Measurements from ENCODE around the gene CPA4.
"Not testable (repeated sequence)": the region's sequence is repeated elsewhere in the genome, so short reads cannot be mapped to it uniquely, and the experiment has no call there.

The CPA4 gene, protein sequence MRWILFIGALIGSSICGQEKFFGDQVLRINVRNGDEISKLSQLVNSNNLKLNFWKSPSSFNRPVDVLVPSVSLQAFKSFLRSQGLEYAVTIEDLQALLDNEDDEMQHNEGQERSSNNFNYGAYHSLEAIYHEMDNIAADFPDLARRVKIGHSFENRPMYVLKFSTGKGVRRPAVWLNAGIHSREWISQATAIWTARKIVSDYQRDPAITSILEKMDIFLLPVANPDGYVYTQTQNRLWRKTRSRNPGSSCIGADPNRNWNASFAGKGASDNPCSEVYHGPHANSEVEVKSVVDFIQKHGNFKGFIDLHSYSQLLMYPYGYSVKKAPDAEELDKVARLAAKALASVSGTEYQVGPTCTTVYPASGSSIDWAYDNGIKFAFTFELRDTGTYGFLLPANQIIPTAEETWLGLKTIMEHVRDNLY

DNA sequence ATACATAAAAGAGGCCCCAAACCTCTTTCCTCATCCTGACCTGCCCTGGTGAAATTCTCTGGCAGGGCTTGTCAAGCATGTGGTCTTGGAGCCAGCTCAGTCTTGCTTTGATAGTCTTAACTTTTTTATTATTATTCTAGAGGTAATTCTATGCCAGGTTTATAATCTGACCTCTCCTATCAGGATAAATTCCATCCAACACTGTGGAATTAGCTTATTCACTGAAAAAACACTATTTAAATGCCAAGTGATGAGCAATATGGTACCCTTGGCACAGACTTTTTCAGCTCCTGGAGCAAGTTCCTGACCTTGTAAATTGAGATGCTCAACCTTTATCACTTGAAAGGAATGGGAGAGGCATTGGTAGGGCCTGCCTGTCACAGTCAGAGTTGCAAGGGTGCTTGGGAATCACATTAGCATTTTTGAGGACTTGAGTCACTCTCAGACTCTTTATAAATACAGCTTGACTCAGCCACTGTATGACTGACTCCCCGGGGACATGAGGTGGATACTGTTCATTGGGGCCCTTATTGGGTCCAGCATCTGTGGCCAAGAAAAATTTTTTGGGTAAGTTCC, at the start of gene CPA4:
TSS of gene CPA4 (plus strand) at position 480 of the 576 bp plus-strand sequence. CDS start at position 500, 20 bp downstream.
- Histone ChIP-seq H3K27ac (ENCODE audit: low read length) (no peak within 1 kb of the TSS), H3K36me3 (ENCODE audit: control insufficient read depth, low read depth, low read length) (no peaks in the 10 kb centered on the region), H3K9ac (ENCODE audit: low read length) (no peak within 1 kb of the TSS), H3K27me3 (ENCODE audit: control insufficient read depth, insufficient read depth, low read length) (no peaks in the 10 kb centered on the region), H3K9me3 (ENCODE audit: control insufficient read depth, low read depth, low read length) (no peaks in the 10 kb centered on the region), H3K4me3 (ENCODE audit: low read length) (no peak within 1 kb of the TSS), H3K4me1 (ENCODE audit: control insufficient read depth, low read depth, low read length) (no peaks in the 10 kb centered on the region)

DNA sequence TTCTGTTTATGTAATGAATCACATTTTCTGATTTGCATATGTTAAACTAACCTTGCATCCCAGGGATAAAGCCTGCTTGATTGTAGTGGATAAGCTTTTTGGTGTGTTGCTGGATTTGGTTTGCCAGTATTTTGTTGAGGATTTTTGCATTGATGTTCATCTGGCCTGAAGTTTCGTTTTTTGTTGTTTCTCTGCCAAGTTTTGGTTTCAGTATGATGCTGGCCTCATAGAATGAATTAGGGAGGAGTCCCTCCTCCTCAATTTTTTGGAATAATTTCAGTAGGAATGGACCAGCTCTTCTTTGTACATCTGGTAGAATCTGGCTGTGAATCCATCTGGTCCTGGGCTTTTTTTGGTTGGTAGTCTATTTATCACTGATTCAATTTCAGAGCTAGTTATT, 49.5 kb upstream of the CPA4 start:
- H3K27ac ChIP-seq (ENCODE audit: low read length); H3K4me1 ChIP-seq (ENCODE audit: control insufficient read depth, low read depth, low read length); H3K36me3 ChIP-seq (ENCODE audit: control insufficient read depth, low read depth, low read length); H3K4me3 ChIP-seq (ENCODE audit: low read length); H3K27me3 ChIP-seq (ENCODE audit: control insufficient read depth, insufficient read depth, low read length); H3K9ac ChIP-seq (ENCODE audit: low read length); H3K9me3 ChIP-seq (ENCODE audit: control insufficient read depth, low read depth, low read length): not testable (repeated sequence)

DNA sequence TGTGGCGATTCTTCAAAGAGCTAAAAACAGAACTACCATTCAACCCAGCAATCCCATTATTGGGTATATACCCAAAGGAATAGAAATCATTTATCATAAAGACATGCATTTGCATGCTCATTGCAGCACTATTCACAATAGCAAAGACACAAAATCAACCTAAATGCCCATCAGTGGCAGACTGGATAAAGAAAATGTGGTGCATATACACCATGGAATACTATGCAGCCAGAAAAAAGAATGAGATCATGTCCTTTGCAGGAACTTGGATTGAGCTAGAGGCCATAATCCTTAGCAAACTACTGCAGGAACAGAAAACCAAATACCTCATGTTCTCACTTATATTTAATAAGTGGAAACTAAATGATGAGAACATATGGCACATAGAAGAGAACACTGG, 46.5 kb upstream of the CPA4 start:
- H3K4me3 ChIP-seq (ENCODE audit: low read length); H3K9me3 ChIP-seq (ENCODE audit: control insufficient read depth, low read depth, low read length); H3K27me3 ChIP-seq (ENCODE audit: control insufficient read depth, insufficient read depth, low read length); H3K36me3 ChIP-seq (ENCODE audit: control insufficient read depth, low read depth, low read length); H3K9ac ChIP-seq (ENCODE audit: low read length); H3K4me1 ChIP-seq (ENCODE audit: control insufficient read depth, low read depth, low read length); H3K27ac ChIP-seq (ENCODE audit: low read length): not testable (repeated sequence)

DNA sequence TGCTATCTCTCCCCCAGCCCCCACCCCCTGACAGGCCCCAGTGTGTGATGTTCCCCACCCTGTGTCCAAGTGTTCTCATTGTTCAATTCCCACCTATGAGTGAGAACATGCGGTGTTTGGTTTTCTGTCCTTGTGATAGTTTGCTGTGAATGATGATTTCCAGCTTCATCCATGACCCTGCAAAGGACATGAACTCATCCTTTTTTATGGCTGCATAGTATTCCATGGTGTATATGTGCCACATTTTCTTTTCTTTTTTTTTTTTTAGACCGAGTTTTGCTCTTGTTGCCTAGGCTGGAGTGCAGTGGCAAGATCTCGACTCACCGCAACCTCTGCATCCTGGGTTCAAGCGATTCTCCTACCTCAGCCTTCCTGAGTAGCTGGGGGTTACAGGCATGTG, 44.1 kb upstream of the CPA4 start:
- H3K4me3 ChIP-seq (ENCODE audit: low read length); H3K9ac ChIP-seq (ENCODE audit: low read length); H3K36me3 ChIP-seq (ENCODE audit: control insufficient read depth, low read depth, low read length); H3K27ac ChIP-seq (ENCODE audit: low read length); H3K4me1 ChIP-seq (ENCODE audit: control insufficient read depth, low read depth, low read length); H3K27me3 ChIP-seq (ENCODE audit: control insufficient read depth, insufficient read depth, low read length); H3K9me3 ChIP-seq (ENCODE audit: control insufficient read depth, low read depth, low read length): not testable (repeated sequence)

DNA sequence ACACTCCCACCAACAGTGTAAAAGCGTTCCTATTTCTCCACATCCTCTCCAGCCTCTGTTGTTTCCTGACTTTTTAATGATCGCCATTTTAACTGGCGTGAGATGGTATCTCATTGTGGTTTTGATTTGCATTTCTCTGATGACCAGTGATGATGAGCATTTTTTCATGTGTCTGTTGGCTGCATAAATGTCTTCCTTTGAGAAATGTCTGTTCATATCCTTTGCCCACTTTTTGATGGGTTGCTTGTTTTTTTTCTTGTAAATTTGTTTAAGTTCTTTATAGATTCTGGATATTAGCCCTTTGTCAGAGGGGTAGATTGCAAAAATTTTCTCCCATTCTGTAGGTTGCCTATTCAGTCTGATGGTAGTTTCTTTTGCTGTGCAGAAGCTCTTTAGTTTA, 43.3 kb upstream of the CPA4 start:
- H3K36me3 ChIP-seq (ENCODE audit: control insufficient read depth, low read depth, low read length); H3K27ac ChIP-seq (ENCODE audit: low read length); H3K9ac ChIP-seq (ENCODE audit: low read length); H3K4me1 ChIP-seq (ENCODE audit: control insufficient read depth, low read depth, low read length); H3K9me3 ChIP-seq (ENCODE audit: control insufficient read depth, low read depth, low read length); H3K27me3 ChIP-seq (ENCODE audit: control insufficient read depth, insufficient read depth, low read length); H3K4me3 ChIP-seq (ENCODE audit: low read length): not testable (repeated sequence)

DNA sequence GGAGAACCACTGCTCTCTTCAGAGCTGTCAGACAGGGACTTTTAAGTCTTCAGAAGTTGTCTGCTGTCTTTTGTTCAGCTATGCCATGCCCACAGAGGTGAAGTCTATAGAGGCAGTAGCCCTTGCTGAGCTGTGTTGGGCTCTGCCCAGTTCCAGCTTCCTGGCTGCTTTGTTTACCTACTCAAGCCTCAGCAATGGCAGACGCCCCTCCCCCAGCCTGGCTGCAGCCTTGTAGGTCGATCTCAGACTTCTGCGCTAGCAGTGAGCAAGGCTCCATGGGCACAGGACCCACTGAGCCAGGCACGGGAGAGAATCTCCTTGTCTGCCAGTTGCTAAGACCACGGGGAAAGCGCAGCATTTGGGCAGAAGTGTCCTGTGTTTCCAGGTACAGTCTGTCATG, 38.4 kb upstream of the CPA4 start:
- Histone ChIP-seq H3K27me3 (ENCODE audit: control insufficient read depth, insufficient read depth, low read length) (no peaks in the 10 kb centered on the region), H3K4me1 (ENCODE audit: control insufficient read depth, low read depth, low read length) (peaks cover 11% of the 10 kb centered on the region), H3K36me3 (ENCODE audit: control insufficient read depth, low read depth, low read length) (no peaks in the 10 kb centered on the region), H3K9me3 (ENCODE audit: control insufficient read depth, low read depth, low read length) (peaks cover 16% of the 10 kb centered on the region), H3K4me3 (ENCODE audit: low read length) (no peak overlapping the region), H3K9ac (ENCODE audit: low read length) (no peak overlapping the region), H3K27ac (ENCODE audit: low read length) (no peak overlapping the region)

DNA sequence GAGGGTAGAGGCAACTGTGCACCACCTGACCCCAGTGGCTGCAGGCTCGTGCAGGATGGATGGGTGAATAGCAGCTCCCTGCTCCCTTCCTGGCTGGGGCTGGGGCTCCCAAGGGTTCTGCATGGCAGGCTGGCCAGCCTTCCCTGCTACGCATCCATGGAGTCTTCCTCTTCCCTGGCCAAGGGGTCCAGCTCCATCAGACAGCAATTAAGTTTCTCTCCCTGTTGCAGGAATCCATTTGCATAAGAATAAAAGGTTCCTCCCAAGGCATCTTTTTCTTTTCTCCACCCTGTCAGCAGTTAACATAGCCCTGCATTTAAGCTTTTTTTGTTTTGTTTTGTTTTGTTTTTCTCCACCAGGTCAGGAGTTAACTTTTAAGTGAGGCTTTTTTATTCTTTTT, 36.3 kb upstream of the CPA4 start:
- Histone ChIP-seq H3K4me1 (ENCODE audit: control insufficient read depth, low read depth, low read length) (peaks cover 23% of the 10 kb centered on the region), H3K27me3 (ENCODE audit: control insufficient read depth, insufficient read depth, low read length) (no peaks in the 10 kb centered on the region), H3K36me3 (ENCODE audit: control insufficient read depth, low read depth, low read length) (no peaks in the 10 kb centered on the region), H3K4me3 (ENCODE audit: low read length) (peak overlapping the region; percentile 4), H3K27ac (ENCODE audit: low read length) (no peak overlapping the region), H3K9me3 (ENCODE audit: control insufficient read depth, low read depth, low read length) (peaks cover 16% of the 10 kb centered on the region), H3K9ac (ENCODE audit: low read length) (no peak overlapping the region)

DNA sequence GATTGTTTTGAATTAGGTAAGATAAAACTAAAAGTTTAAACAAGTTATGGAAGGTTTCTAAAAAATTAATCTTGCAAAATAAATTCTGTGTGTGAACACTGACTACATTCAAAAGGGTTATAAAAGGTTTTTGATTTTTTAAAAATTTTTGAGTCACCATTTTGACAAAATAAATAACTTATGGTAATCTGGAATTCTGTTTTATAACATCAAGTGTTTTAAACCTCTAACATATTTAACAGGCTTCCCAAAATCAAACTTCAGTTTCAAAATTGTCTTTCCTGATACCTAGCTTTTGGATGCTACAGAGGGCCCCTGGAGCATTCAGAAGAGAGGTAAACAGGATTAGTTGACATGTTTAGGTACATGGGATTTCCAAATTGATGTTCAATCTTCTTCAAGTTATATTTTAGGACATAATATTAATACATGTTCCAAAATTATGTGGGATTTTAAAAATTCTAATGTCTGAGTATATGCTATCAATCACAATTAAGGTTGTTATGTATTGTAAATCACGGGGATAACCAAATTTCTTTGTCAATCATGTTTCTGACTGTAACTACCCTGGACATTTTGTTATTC, 34.4 kb upstream of the CPA4 start:
- no peaks in the 10 kb centered on the region for H3K36me3 ChIP-seq (ENCODE audit: control insufficient read depth, low read depth, low read length)
- H3K27ac ChIP-seq (ENCODE audit: low read length): no peak overlapping the region
- H3K9ac ChIP-seq (ENCODE audit: low read length): no peak overlapping the region
- H3K4me3 ChIP-seq (ENCODE audit: low read length): no peak overlapping the region
- peaks cover 16% of the 10 kb centered on the region for H3K9me3 ChIP-seq (ENCODE audit: control insufficient read depth, low read depth, low read length)
- peaks cover 23% of the 10 kb centered on the region for H3K4me1 ChIP-seq (ENCODE audit: control insufficient read depth, low read depth, low read length)
- H3K27me3 ChIP-seq (ENCODE audit: control insufficient read depth, insufficient read depth, low read length): no peaks in the 10 kb centered on the region

DNA sequence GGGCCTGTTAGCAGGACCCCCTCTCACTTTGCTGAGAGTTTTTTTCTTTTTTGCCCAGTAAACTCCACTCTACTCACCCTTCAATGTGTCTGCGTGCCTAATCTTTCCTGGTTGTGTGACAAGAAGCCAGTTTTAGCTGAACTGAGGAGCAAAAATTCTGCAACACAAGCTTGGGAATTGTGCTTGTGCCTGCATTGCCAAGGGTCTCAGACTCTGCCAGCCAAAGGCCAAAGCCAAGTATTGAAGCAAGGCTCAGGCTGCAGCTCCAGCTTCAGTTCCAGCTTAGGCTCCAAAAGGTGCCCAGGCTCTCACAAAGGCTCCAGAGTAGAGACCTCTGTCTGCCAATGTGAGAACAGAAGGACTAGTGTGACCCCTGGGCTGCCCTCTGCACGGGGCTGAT, 30.5 kb upstream of the CPA4 start:
- H3K36me3 ChIP-seq (ENCODE audit: control insufficient read depth, low read depth, low read length): no peaks in the 10 kb centered on the region
- H3K9me3 ChIP-seq (ENCODE audit: control insufficient read depth, low read depth, low read length): peaks cover 16% of the 10 kb centered on the region
- H3K27ac ChIP-seq (ENCODE audit: low read length): no peak overlapping the region
- no peak overlapping the region for H3K4me3 ChIP-seq (ENCODE audit: low read length)
- no peaks in the 10 kb centered on the region for H3K27me3 ChIP-seq (ENCODE audit: control insufficient read depth, insufficient read depth, low read length)
- no peak overlapping the region for H3K9ac ChIP-seq (ENCODE audit: low read length)
- peaks cover 16% of the 10 kb centered on the region for H3K4me1 ChIP-seq (ENCODE audit: control insufficient read depth, low read depth, low read length)

DNA sequence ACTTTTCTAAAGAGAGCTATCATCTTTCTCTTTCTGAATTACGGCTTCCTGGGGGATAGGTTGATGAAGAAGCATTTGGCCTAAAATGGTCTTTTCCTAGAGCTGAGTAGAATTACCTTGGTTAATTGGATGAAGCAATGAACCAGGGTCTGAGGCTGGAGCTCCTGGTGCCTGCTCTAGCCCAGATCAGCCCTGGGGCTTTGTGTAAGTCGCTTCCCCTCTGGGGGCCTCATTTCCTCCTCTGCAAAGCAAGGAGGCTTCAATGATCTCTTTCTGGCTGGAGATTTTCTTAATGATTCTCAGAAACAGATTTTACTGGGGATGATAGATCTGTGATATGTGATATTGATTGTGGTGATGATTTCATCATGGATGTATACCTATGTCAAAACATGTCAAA, 29.8 kb upstream of the CPA4 start:
- no peak overlapping the region for H3K27ac ChIP-seq (ENCODE audit: low read length)
- no peak overlapping the region for H3K4me3 ChIP-seq (ENCODE audit: low read length)
- peaks cover 12% of the 10 kb centered on the region for H3K9me3 ChIP-seq (ENCODE audit: control insufficient read depth, low read depth, low read length)
- H3K27me3 ChIP-seq (ENCODE audit: control insufficient read depth, insufficient read depth, low read length): no peaks in the 10 kb centered on the region
- peaks cover 20% of the 10 kb centered on the region for H3K4me1 ChIP-seq (ENCODE audit: control insufficient read depth, low read depth, low read length)
- no peaks in the 10 kb centered on the region for H3K36me3 ChIP-seq (ENCODE audit: control insufficient read depth, low read depth, low read length)
- H3K9ac ChIP-seq (ENCODE audit: low read length): no peak overlapping the region

DNA sequence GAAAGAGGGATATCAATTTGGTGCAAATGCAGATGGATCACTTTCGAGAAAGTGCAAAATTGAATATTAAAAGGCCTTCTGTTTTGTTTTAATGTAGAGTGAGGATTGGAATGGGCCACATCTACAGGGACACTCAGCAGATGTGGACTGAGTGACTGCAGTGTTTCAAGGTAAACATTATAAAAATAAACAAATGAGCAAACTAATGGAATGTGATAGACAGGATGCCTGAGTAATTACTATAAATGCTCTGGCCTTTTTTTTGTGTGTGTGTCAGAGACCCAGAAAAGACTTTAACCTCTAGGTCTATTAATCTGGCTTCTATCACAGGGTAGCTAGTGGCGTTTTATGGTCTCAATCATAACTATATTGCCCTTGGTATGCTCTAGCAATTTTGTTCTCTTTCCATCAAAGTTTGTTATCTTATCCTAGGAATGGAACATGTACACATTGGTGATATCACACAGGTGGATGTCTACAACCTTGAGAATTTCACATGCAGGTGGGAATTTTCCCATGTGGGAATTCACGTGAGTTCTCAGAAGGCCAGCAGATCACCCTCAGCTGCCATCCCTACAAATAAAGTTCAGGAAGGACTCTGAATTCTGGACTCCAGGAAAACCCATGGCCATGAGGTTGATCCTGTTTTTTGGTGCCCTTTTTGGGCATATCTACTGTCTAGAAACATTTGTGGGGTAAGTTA, 26.6 kb upstream of the CPA4 start, which contains the start of gene CPA2:
TSS of gene CPA2 (plus strand) at position 606 of the 703 bp plus-strand sequence. CDS start at position 625, 19 bp downstream.
- H3K9me3 ChIP-seq (ENCODE audit: control insufficient read depth, low read depth, low read length): no peaks in the 10 kb centered on the region
- H3K4me1 ChIP-seq (ENCODE audit: control insufficient read depth, low read depth, low read length): peaks cover 15% of the 10 kb centered on the region
- no peak within 1 kb of the TSS for H3K27ac ChIP-seq (ENCODE audit: low read length)
- no peak within 1 kb of the TSS for H3K4me3 ChIP-seq (ENCODE audit: low read length)
- H3K27me3 ChIP-seq (ENCODE audit: control insufficient read depth, insufficient read depth, low read length): no peaks in the 10 kb centered on the region
- no peaks in the 10 kb centered on the region for H3K36me3 ChIP-seq (ENCODE audit: control insufficient read depth, low read depth, low read length)
- no peak within 1 kb of the TSS for H3K9ac ChIP-seq (ENCODE audit: low read length)

All from iPS-18a (cell line).